Measurements from ENCODE around the gene PTHLH. TPM values are rescaled to one million over a fixed set of nuclear protein-coding genes. Genes with fewer than 3 reads are reported as not detected.

The PTHLH gene
- under 1 TPM in 1 of 2 experiments, not detected in 1; 0.19 TPM for total RNA-seq

GRCh38 chr12:27972721-27973120, at the start of gene PTHLH:
Gene PTHLH (minus strand): TSS chr12:27972733. CDS start chr12:27969494, 3,239 bp downstream.
- ChIA-PET POLR2A (no interaction called here), CTCF (no interaction called here)

GRCh38 chr12:28021704-28022103, 49.2 kb upstream of the PTHLH start:
- POLR2A ChIA-PET: no interaction called here
- CTCF ChIA-PET: no interaction called here

- POLR2A ChIA-PET: no interaction called here
- CTCF ChIA-PET: no interaction called here
Measured at GRCh38 chr12:28017873-28018255, 45.3 kb upstream of the PTHLH start.

GRCh38 chr12:28017126-28017872, 44.8 kb upstream of the PTHLH start:
- POLR2A ChIA-PET: no interaction called here
- CTCF ChIA-PET: no interaction called here

GRCh38 chr12:28015165-28015564, 42.6 kb upstream of the PTHLH start:
- POLR2A ChIA-PET: no interaction called here
- CTCF ChIA-PET: no interaction called here

GRCh38 chr12:28014196-28014595, 41.7 kb upstream of the PTHLH start:
- CTCF ChIA-PET: no interaction called here
- POLR2A ChIA-PET: no interaction called here

GRCh38 chr12:28012333-28012918, 39.9 kb upstream of the PTHLH start:
- POLR2A ChIA-PET: no interaction called here
- CTCF ChIA-PET: no interaction called here

GRCh38 chr12:28010036-28010435, 37.5 kb upstream of the PTHLH start:
- POLR2A ChIA-PET: no interaction called here
- CTCF ChIA-PET: no interaction called here

- ChIA-PET POLR2A (no interaction called here), CTCF (no interaction called here)
Measured at GRCh38 chr12:27999970-28000369, 27.4 kb upstream of the PTHLH start.

- ChIA-PET POLR2A (no interaction called here), CTCF (no interaction called here)
Measured at GRCh38 chr12:27999521-27999920, 27.0 kb upstream of the PTHLH start.

GRCh38 chr12:27998658-27999057, 26.1 kb upstream of the PTHLH start:
- ChIA-PET CTCF (no interaction called here), POLR2A (no interaction called here)

GRCh38 chr12:27998170-27998569, 25.6 kb upstream of the PTHLH start:
- POLR2A ChIA-PET: no interaction called here
- CTCF ChIA-PET: no interaction called here

- POLR2A ChIA-PET: no interaction called here
- CTCF ChIA-PET: no interaction called here
Measured at GRCh38 chr12:27996761-27997160, 24.2 kb upstream of the PTHLH start.

GRCh38 chr12:27995406-27995805, 22.9 kb upstream of the PTHLH start:
- ChIA-PET POLR2A (no interaction called here), CTCF (no interaction called here)

GRCh38 chr12:27988594-27989233, 16.2 kb upstream of the PTHLH start:
- CTCF ChIA-PET: no interaction called here
- POLR2A ChIA-PET: no interaction called here

GRCh38 chr12:27987331-27987730, 14.8 kb upstream of the PTHLH start:
- POLR2A ChIA-PET: no interaction called here
- CTCF ChIA-PET: interaction anchor here (1.2 kb wide), 1 partner anchor 9 kb away, joined by 3 read pairs; no protein-coding TSS in a partner anchor

- ChIA-PET CTCF (no interaction called here), POLR2A (no interaction called here)
Measured at GRCh38 chr12:27984275-27984674, 11.7 kb upstream of the PTHLH start.

- ChIA-PET POLR2A (no interaction called here), CTCF (no interaction called here)
Measured at GRCh38 chr12:27982951-27983350, 10.4 kb upstream of the PTHLH start.

- CTCF ChIA-PET: no interaction called here
Measured at GRCh38 chr12:27982385-27982784, 9.9 kb upstream of the PTHLH start.

GRCh38 chr12:27981874-27982273, 9.3 kb upstream of the PTHLH start:
- CTCF ChIA-PET: no interaction called here

More at GRCh38 chr12:27982385-27982784, 9.9 kb upstream of the PTHLH start:
- POLR2A ChIA-PET: no interaction called here

GRCh38 chr12:27979145-27979544, 6.6 kb upstream of the PTHLH start:
- POLR2A ChIA-PET: no interaction called here
- CTCF ChIA-PET: no interaction called here

More at GRCh38 chr12:27981874-27982273, 9.3 kb upstream of the PTHLH start:
- POLR2A ChIA-PET: no interaction called here

Data from activated CD8-positive, alpha-beta memory T cell treated with anti-CD3 and anti-CD28 coated beads for 36 hours (primary cell).